Smooth muscle cell (in vitro differentiated cells): Measurements from ENCODE around the gene TMEM8B. TPM values are rescaled to one million over a fixed set of nuclear protein-coding genes. Genes with fewer than 3 reads are reported as not detected.
"Not testable (repeated sequence)": the region's sequence is repeated elsewhere in the genome, so short reads cannot be mapped to it uniquely, and the experiment has no call there.

Experiments used
- DNase-seq: peaks from one replicate; lab custom pipeline; 2025; ENCODE audit not compliant: unreplicated experiment; lab: John Stamatoyannopoulos, UW
- H2AFZ ChIP-seq: fragments of 200-600 bp; sonication (generic); 2 replicates; pipeline ENCODE4 v1.6.0; 2016; ENCODE audit warnings: antibody characterized with exemption, low read depth, mild to moderate bottlenecking
- H3F3A ChIP-seq: fragments of 200-600 bp; sonication (generic); 2 replicates; pipeline ENCODE4 v1.6.0; 2017; ENCODE audit warnings: antibody characterized with exemption, low read depth
- H3K27ac ChIP-seq: fragments of 200-600 bp; sonication (generic); 2 replicates; pipeline ENCODE4 v1.5.1; 2016; ENCODE audit warnings: low read depth, mild to moderate bottlenecking
- H3K27me3 ChIP-seq: fragments of 200-600 bp; sonication (generic); 2 replicates; pipeline ENCODE4 v1.6.1; 2016; ENCODE audit warnings: low read depth, mild to moderate bottlenecking
- H3K36me3 ChIP-seq: fragments of 200-600 bp; sonication (generic); 2 replicates; pipeline ENCODE4 v1.5.1; 2016; ENCODE audit warnings: low read depth
- H3K4me1 ChIP-seq: fragments of 200-600 bp; sonication (generic); 2 replicates; pipeline ENCODE4 v1.5.1; 2016; ENCODE audit warnings: low read depth
- H3K4me2 ChIP-seq: fragments of 200-600 bp; sonication (generic); 2 replicates; pipeline ENCODE4 v1.6.0; 2016; ENCODE audit warnings: mild to moderate bottlenecking
- H3K4me3 ChIP-seq: fragments of 200-600 bp; sonication (generic); 2 replicates; pipeline ENCODE4 v1.5.1; 2016; ENCODE audit warnings: mild to moderate bottlenecking
- H3K79me2 ChIP-seq: fragments of 200-600 bp; sonication (generic); 2 replicates; pipeline ENCODE4 v1.6.0; 2016; ENCODE audit warnings: low read depth, mild to moderate bottlenecking
- H3K9ac ChIP-seq: fragments of 200-600 bp; sonication (generic); 2 replicates; pipeline ENCODE4 v1.6.0; 2016; ENCODE audit warnings: low read depth
- H3K9me3 ChIP-seq: fragments of 200-600 bp; sonication (generic); replicated peaks from 2 replicates; pipeline ENCODE4 v1.5.1; 2016; ENCODE audit warnings: low read depth
- H4K20me1 ChIP-seq: fragments of 200-600 bp; sonication (generic); 2 replicates; pipeline ENCODE4 v1.6.0; 2016; ENCODE audit warnings: low read depth
- CTCF ChIP-seq: fragments of 200-600 bp; sonication (generic); IDR thresholded peaks from 2 replicates; pipeline ENCODE4 v1.5.1; 2017; ENCODE audit warnings: borderline replicate concordance, mild to moderate bottlenecking, antibody characterized with exemption; ENCODE audit not compliant: insufficient read depth, poor library complexity, severe bottlenecking
- WGBS: methylation state at CpG from one replicate; pipeline ENCODE4 v1.1.7; 2016; ENCODE audit warnings: low lambda C conversion rate; 5-methylcytosine and 5-hydroxymethylcytosine counted together
- polyA plus RNA-seq: library from polyadenylated mRNA; unstranded; fragments of >200 nt; fragmentation: Nextera tagmentation; extraction: Ambion mirVana; gene quantifications from 2 replicates; pipeline ENCODE4 v1.2.1, GENCODE V29; 2016
- total RNA-seq: library from RNA; depleted of rRNA; stranded (reverse); fragments of >200 nt; gene quantifications from 2 replicates; pipeline ENCODE4 v1.2.3, GENCODE V29; 2014

Gene TMEM8B
- total and polyA plus RNA-seq, 2 experiments from 2014 or later: 4.9 to 18.7 TPM

GRCh38 chr9:35910613-35911359 lies 81.8 kb downstream of the TMEM8B start:
- Histone ChIP-seq H3K9me3 (no peaks in the 10 kb centered on the region), H4K20me1 (no peaks in the 10 kb centered on the region), H3F3A (peaks cover 12% of the 10 kb centered on the region), H3K4me3 (no peak overlapping the region), H3K4me1 (peaks cover 26% of the 10 kb centered on the region), H3K4me2 (no peak overlapping the region), H3K27ac (no peak overlapping the region), H3K79me2 (no peaks in the 10 kb centered on the region), H3K9ac (no peak overlapping the region), H2AFZ (no peak overlapping the region), H3K27me3 (no peaks in the 10 kb centered on the region), H3K36me3 (no peaks in the 10 kb centered on the region)
- no peak for DNase-seq
- 83% methylated on average over 14 of the region's 14 CpGs for WGBS
- TF ChIP-seq CTCF: peak; percentile 17

- Histone ChIP-seq H3K4me1 (peaks cover 24% of the 10 kb centered on the region), H3K4me2 (no peak overlapping the region), H3K27me3 (no peaks in the 10 kb centered on the region), H4K20me1 (no peaks in the 10 kb centered on the region), H3K9me3 (no peaks in the 10 kb centered on the region), H3K9ac (no peak overlapping the region), H3K36me3 (no peaks in the 10 kb centered on the region), H2AFZ (no peak overlapping the region), H3F3A (peaks cover 9% of the 10 kb centered on the region), H3K4me3 (no peak overlapping the region), H3K79me2 (no peaks in the 10 kb centered on the region), H3K27ac (no peak overlapping the region)
- no peak for TF ChIP-seq CTCF
- DNase-seq: no peak
- 89% methylated on average over 10 of the region's 10 CpGs for WGBS
These were observed 82.7 kb downstream of the TMEM8B start for GRCh38 chr9:35911690-35912089.

GRCh38 chr9:35912791-35913400 lies 83.9 kb downstream of the TMEM8B start:
- H3K79me2 ChIP-seq: no peaks in the 10 kb centered on the region
- H3K36me3 ChIP-seq: no peaks in the 10 kb centered on the region
- TF ChIP-seq CTCF: no peak
- DNase-seq: no peak
- H2AFZ ChIP-seq: no peak overlapping the region
- H3K9ac ChIP-seq: no peak overlapping the region
- no peaks in the 10 kb centered on the region for H3K27me3 ChIP-seq
- H3K9me3 ChIP-seq: no peaks in the 10 kb centered on the region
- no peak overlapping the region for H3K4me3 ChIP-seq
- no peak overlapping the region for H3K27ac ChIP-seq
- 91% methylated on average over 10 of the region's 10 CpGs for WGBS
- H3F3A ChIP-seq: no peaks in the 10 kb centered on the region
- peaks cover 12% of the 10 kb centered on the region for H3K4me1 ChIP-seq
- no peaks in the 10 kb centered on the region for H4K20me1 ChIP-seq
- no peak overlapping the region for H3K4me2 ChIP-seq

GRCh38 chr9:35913429-35913828 lies 84.4 kb downstream of the TMEM8B start:
- not testable (repeated sequence) for H3K4me1 ChIP-seq, H3K79me2 ChIP-seq, H3K9ac ChIP-seq, H3K9me3 ChIP-seq, H3K27me3 ChIP-seq, H2AFZ ChIP-seq, H4K20me1 ChIP-seq, H3F3A ChIP-seq, H3K4me3 ChIP-seq, H3K4me2 ChIP-seq, H3K27ac ChIP-seq, DNase-seq, H3K36me3 ChIP-seq
